Thyroid gland (tissue), 4 donors: Measurements from ENCODE around the gene NSMCE4A.

Experiments used
- POLR2A ChIP-seq, 2 donors: fragments of 450-650 bp; IDR thresholded peaks; one replicate each; pipeline ENCODE4 v1.6.1; 2017; ENCODE audit warnings: antibody characterized with exemption in 2 of 2, mild to moderate bottlenecking in 2 of 2, moderate library complexity in 1 of 2
- TF ChIP-seq, protein P1 (sequence below), 6 experiments: fragments of 200-600 bp in 3 of 6; fragments of 450-650 bp in 3 of 6; sonication (generic) in 3 of 6; IDR thresholded peaks; one replicate each; pipeline ENCODE4 v1.5.1; 2016 to 2019; ENCODE audit warnings: antibody characterized with exemption in 6 of 6, mild to moderate bottlenecking in 2 of 6, inconsistent platforms in 1 of 6, moderate library complexity in 1 of 6

DNA sequence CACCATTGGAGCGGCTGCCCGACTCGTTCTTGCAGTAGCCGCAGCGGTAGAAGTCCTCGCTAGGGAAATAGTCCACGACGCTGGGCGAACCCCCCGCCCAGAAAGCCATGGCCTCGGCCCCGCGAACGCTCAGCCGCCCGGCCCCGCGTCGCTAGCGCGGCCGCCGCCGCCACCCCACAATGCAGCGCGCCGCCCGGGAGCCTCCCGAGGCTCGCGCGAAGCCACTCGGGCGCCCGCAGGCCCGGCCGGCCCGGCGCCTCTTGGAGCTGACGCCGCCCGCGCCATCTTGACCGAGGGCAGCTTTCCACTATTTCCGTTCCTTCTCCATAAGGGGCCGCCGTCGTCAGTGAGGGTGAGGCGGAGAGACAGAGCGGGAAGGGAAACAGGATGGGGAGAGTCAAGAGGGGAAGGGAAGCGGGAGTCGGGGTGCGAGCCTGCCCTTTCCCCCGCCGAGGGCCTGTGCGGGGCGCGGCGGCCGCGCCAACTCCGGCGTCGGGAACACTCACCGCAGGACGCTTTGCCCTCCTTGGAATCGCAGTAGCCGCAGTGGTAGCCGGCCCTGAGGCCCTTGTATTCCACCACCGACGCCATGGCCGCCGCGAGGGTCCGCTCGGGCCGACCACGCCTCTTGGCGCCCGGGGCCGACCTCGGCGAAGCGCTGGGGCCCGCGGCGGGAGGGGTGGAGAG, 47.0 kb downstream of the NSMCE4A start, which contains the start of gene ATE1:
- TF ChIP-seq POLR2A (IDR thresholded peaks at IDR 0.05): peak; percentile 30 to 92
- TF ChIP-seq, protein P1, sequence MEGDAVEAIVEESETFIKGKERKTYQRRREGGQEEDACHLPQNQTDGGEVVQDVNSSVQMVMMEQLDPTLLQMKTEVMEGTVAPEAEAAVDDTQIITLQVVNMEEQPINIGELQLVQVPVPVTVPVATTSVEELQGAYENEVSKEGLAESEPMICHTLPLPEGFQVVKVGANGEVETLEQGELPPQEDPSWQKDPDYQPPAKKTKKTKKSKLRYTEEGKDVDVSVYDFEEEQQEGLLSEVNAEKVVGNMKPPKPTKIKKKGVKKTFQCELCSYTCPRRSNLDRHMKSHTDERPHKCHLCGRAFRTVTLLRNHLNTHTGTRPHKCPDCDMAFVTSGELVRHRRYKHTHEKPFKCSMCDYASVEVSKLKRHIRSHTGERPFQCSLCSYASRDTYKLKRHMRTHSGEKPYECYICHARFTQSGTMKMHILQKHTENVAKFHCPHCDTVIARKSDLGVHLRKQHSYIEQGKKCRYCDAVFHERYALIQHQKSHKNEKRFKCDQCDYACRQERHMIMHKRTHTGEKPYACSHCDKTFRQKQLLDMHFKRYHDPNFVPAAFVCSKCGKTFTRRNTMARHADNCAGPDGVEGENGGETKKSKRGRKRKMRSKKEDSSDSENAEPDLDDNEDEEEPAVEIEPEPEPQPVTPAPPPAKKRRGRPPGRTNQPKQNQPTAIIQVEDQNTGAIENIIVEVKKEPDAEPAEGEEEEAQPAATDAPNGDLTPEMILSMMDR (IDR thresholded peaks at IDR 0.05): peak in 2 of 6 experiments; percentile 13 to 15
